H1 (cell line): Measurements from ENCODE around the gene CEL. TPM values are rescaled to one million over a fixed set of nuclear protein-coding genes. Genes with fewer than 3 reads are reported as not detected.

ENCODE experiments used
- CTCF ChIA-PET: fragments of 300-600 bp; sonication (Branson Sonifier 250); formaldehyde crosslinking; loops from one replicate; lab custom pipeline; 2021; ENCODE audit not compliant: partially characterized antibody; lab: Charles Lee
- POLR2A ChIA-PET: fragments of 300-600 bp; sonication (Branson Sonifier 250); formaldehyde crosslinking; loops from one replicate; lab custom pipeline; 2021; ENCODE audit warnings: inconsistent platforms; ENCODE audit not compliant: partially characterized antibody; lab: Charles Lee
- DNase-seq, 2 experiments: peaks; one replicate each; pipeline versions ENCODE4 v3.0.0 to v3.0.0-alpha.2; 2010 to 2022; ENCODE audit warnings: low spot score in 2 of 2, low read depth in 1 of 2, mixed read lengths in 1 of 2
- FAIRE-seq: peaks from 2 replicates; lab custom pipeline; 2011; peaks lifted over from hg19 to GRCh38; lab: Jason Lieb, UNC
- H2AFZ ChIP-seq: 2 replicates; pipeline ENCODE4 v1.8.1; 2012; ENCODE audit warnings: low read length, inconsistent platforms
- H2AK5ac ChIP-seq: 2 replicates; pipeline ENCODE4 v1.6.1; 2013; ENCODE audit warnings: low read depth, low read length
- H2BK120ac ChIP-seq: replicated peaks from 2 replicates; pipeline ENCODE3; 2013; ENCODE audit warnings: low read depth, low read length, inconsistent platforms
- H2BK12ac ChIP-seq: 2 replicates; pipeline ENCODE4 v1.6.1; 2013; ENCODE audit warnings: low read depth, low read length
- H2BK15ac ChIP-seq: 2 replicates; pipeline ENCODE4 v1.6.1; 2013; ENCODE audit warnings: low read length
- H2BK20ac ChIP-seq: 2 replicates; pipeline ENCODE4 v1.6.1; 2013; ENCODE audit warnings: low read length
- H2BK5ac ChIP-seq: 2 replicates; pipeline ENCODE4 v1.6.1; 2013; ENCODE audit warnings: low read depth, low read length
- H3K14ac ChIP-seq: 2 replicates; pipeline ENCODE4 v1.6.1; 2013; ENCODE audit warnings: inconsistent platforms; ENCODE audit not compliant: insufficient read length
- H3K18ac ChIP-seq: 2 replicates; pipeline ENCODE4 v1.6.1; 2013; ENCODE audit warnings: low read length; ENCODE audit errors: extremely low read depth
- H3K23ac ChIP-seq: 2 replicates; pipeline ENCODE4 v1.6.1; 2013; ENCODE audit warnings: inconsistent platforms; ENCODE audit not compliant: insufficient read length
- H3K23me2 ChIP-seq: 2 replicates; pipeline ENCODE4 v1.6.1; 2013; ENCODE audit warnings: low read depth, low read length
- H3K27ac ChIP-seq: 2 replicates; pipeline ENCODE4 v1.6.1; 2011; ENCODE audit warnings: low read depth, low read length, inconsistent platforms
- H3K27me3 ChIP-seq, 4 experiments: replicated peaks in 1 of 4; 1 replicate in 1 of 4; 2 replicates in 3 of 4; pipeline versions ENCODE4 v1.6.1 to v1.8.1; 2011 to 2013; ENCODE audit warnings: low read length in 3 of 4, mild to moderate bottlenecking in 3 of 4, inconsistent platforms in 2 of 4, mixed read lengths in 2 of 4, moderate library complexity in 1 of 4; ENCODE audit not compliant: control insufficient read depth in 3 of 4, insufficient read depth in 3 of 4; ENCODE audit errors: extremely low read depth in 1 of 4
- H3K36me3 ChIP-seq, 4 experiments: 2 replicates each; pipeline versions ENCODE4 v1.6.1 to v1.8.1; 2011 to 2013; ENCODE audit warnings: mild to moderate bottlenecking in 4 of 4, low read length in 3 of 4, moderate library complexity in 2 of 4, control low read depth in 1 of 4, inconsistent platforms in 1 of 4; ENCODE audit not compliant: insufficient read depth in 4 of 4, control insufficient read depth in 2 of 4
- H3K4ac ChIP-seq: replicated peaks from 2 replicates; pipeline ENCODE3; 2013; ENCODE audit warnings: low read length, low read depth, mixed read lengths, inconsistent platforms; ENCODE audit not compliant: insufficient read length
- H3K4me1 ChIP-seq, 4 experiments: replicated peaks in 1 of 4; 1 replicate in 1 of 4; 2 replicates in 3 of 4; pipeline versions ENCODE4 v1.6.1 to v1.8.1; 2011 to 2013; ENCODE audit warnings: low read length in 3 of 4, inconsistent platforms in 2 of 4, mixed read lengths in 1 of 4; ENCODE audit not compliant: insufficient read depth in 4 of 4, control insufficient read depth in 3 of 4
- H3K4me2 ChIP-seq, 2 experiments: 2 replicates each; pipeline versions ENCODE4 v1.6.1 to v1.8.1; 2011 to 2013; ENCODE audit warnings: low read depth in 2 of 2, low read length in 2 of 2, control low read depth in 1 of 2, inconsistent platforms in 1 of 2, mild to moderate bottlenecking in 1 of 2; ENCODE audit not compliant: insufficient read depth in 1 of 2
- H3K4me3 ChIP-seq, 4 experiments: fragments of 200-600, 300-600 bp in 1 of 4; sonication (generic), shearing (Covaris generic), sonication (Bioruptor Twin) in 1 of 4; 2 replicates each; pipeline versions ENCODE4 v1.5.1 to v1.8.1; 2011 to 2016; ENCODE audit warnings: low read length in 4 of 4, low read depth in 3 of 4, control low read depth in 2 of 4, inconsistent platforms in 2 of 4, mild to moderate bottlenecking in 2 of 4, mixed read lengths in 1 of 4, moderate library complexity in 1 of 4; ENCODE audit not compliant: insufficient read depth in 2 of 4; ENCODE audit errors: extremely low read depth in 1 of 4
- H3K56ac ChIP-seq: replicated peaks from 2 replicates; pipeline ENCODE3; 2013; ENCODE audit warnings: low read depth, mild to moderate bottlenecking, mixed read lengths, low read length, inconsistent platforms; ENCODE audit not compliant: insufficient read length
- H3K79me1 ChIP-seq: 2 replicates; pipeline ENCODE4 v1.6.1; 2013; ENCODE audit warnings: low read depth, low read length, control low read depth
- H3K79me2 ChIP-seq, 2 experiments: 2 replicates each; pipeline versions ENCODE4 v1.6.1 to v1.8.1; 2012 to 2013; ENCODE audit warnings: low read length in 2 of 2, mild to moderate bottlenecking in 2 of 2, inconsistent platforms in 1 of 2; ENCODE audit not compliant: insufficient read depth in 2 of 2, control insufficient read depth in 1 of 2
- H3K9ac ChIP-seq, 4 experiments: replicated peaks in 1 of 4; 1 replicate in 1 of 4; 2 replicates in 3 of 4; pipeline versions ENCODE4 v1.6.1 to v1.8.1; 2011 to 2013; ENCODE audit warnings: low read depth in 3 of 4, low read length in 3 of 4, control low read depth in 2 of 4, mild to moderate bottlenecking in 2 of 4, moderate library complexity in 2 of 4, inconsistent platforms in 1 of 4; ENCODE audit errors: extremely low read depth in 1 of 4
- H3K9me3 ChIP-seq, 2 experiments: 2 replicates each; pipeline versions ENCODE4 v1.6.1 to v1.8.1; 2012 to 2013; ENCODE audit warnings: mild to moderate bottlenecking in 2 of 2, moderate library complexity in 2 of 2, control low read depth in 1 of 2, inconsistent platforms in 1 of 2, low read depth in 1 of 2, low read length in 1 of 2, mixed read lengths in 1 of 2; ENCODE audit not compliant: insufficient read depth in 2 of 2
- H4K20me1 ChIP-seq, 2 experiments: replicated peaks in 1 of 2; 2 replicates each; pipeline versions ENCODE3 to v1.8.1; 2011 to 2013; ENCODE audit warnings: inconsistent platforms in 2 of 2, low read length in 2 of 2, mild to moderate bottlenecking in 1 of 2; ENCODE audit not compliant: insufficient read depth in 2 of 2, control insufficient read depth in 1 of 2
- H4K5ac ChIP-seq: 2 replicates; pipeline ENCODE4 v1.6.1; 2013; ENCODE audit warnings: low read length, low read depth, mixed read lengths, inconsistent platforms; ENCODE audit not compliant: insufficient read length
- H4K8ac ChIP-seq: 2 replicates; pipeline ENCODE4 v1.8.0; 2013; ENCODE audit warnings: mild to moderate bottlenecking, moderate library complexity, low read length, inconsistent platforms; ENCODE audit not compliant: insufficient read depth; ENCODE audit errors: extremely low read depth
- H4K91ac ChIP-seq: replicated peaks from 2 replicates; pipeline ENCODE3; 2013; ENCODE audit warnings: low read length, mixed read lengths, inconsistent platforms; ENCODE audit not compliant: insufficient read length
- WGBS, 2 experiments: shearing (Covaris generic) in 1 of 2; methylation state at CpG; one replicate each; pipeline versions ENCODE4 v1.1.6 to v1.1.7; 2013 to 2015; ENCODE audit warnings: low lambda C conversion rate in 2 of 2, mixed read lengths in 2 of 2, inconsistent platforms in 1 of 2, low coverage in 1 of 2, missing lambda C conversion rate in 1 of 2; ENCODE audit not compliant: insufficient replicate concordance in 2 of 2, insufficient coverage in 1 of 2, insufficient read length in 1 of 2; ENCODE audit errors: extremely low coverage in 1 of 2, missing lambda C conversion rate in 1 of 2; 5-methylcytosine and 5-hydroxymethylcytosine counted together
- polyA plus RNA-seq, 7 experiments: library from polyadenylated mRNA; depleted of rRNA in 3 of 7; stranded (reverse) in 5 of 7; unstranded in 2 of 7; fragments of >200 nt in 5 of 7; fragments of 200-250 nt in 2 of 7; gene quantifications; 1 replicate in 5 of 7; 2 replicates in 1 of 7; 4 replicates in 1 of 7; pipeline versions ENCODE4 v1.2.1 to v1.2.3, GENCODE V29; 2011 to 2013; ENCODE audit warnings: missing spikeins in 2 of 7, mixed read lengths in 2 of 7
- total RNA-seq: library from RNA; stranded (reverse); fragmentation: NEBNext Ultra II Directional; extraction: Animal tissue kit (Norgen Biotek cat#: 25700); gene quantifications from 2 replicates; pipeline ENCODE4 v1.2.1, GENCODE V29; 2021

CEL gene
- total and polyA plus RNA-seq, 2 of the 8 experiments (the other 6 are each of a cell fraction or from before 2014, with no cell fraction given): 1.8 to 3.4 TPM

DNA sequence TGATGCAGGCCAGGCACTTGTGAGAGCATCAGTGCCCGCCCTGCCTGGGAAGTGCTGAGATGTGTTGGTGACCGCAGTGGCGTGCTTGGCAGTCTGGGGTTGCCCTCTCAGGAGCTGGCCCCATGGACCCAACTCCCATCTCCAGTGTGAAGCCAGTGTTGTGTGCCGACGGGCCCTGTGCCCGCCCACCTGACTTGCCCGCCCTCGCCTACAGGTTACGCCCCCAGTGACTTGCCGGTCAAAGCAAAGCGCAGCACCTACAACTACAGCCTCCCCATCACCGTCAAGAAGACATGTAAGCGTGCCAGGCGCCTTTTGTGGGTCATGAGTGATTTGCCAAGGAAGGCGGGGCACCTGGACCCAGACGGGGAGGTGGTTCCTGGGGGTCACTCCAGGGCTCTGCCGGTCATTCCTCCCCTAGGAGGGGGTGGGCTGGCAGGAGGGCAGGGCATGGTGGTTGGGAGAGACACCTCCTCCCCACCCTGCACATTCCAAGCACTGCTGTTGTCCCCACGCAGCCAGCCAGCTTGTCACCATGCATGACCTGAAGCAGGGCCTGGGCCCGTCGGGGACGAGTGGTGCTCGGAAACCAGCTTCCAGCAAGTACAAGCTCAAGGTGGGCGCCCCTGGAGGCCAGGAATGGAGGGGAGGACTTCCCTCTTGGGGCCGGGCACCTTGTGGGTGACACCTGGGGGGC is 7.4 kb upstream of the CEL start:
- Histone ChIP-seq H3K56ac (no peak overlapping the region), H2AFZ (no peak overlapping the region), H3K4me1 (peaks cover 0 to 7% (median 1%) of the 10 kb centered on the region in 4 experiments; a peak in 3 of 7 replicates), H2BK20ac (no peak overlapping the region), H3K79me1 (peaks cover 4% of the 10 kb centered on the region; the same call in 1 of the 2 replicates), H3K23me2 (no peaks in the 10 kb centered on the region), H2AK5ac (no peak overlapping the region), H3K27me3 (no peaks in the 10 kb centered on the region), H3K4me3 (no peak overlapping the region), H3K9me3 (no peaks in the 10 kb centered on the region), H3K23ac (no peak overlapping the region), H3K79me2 (no peaks in the 10 kb centered on the region), H4K8ac (no peak overlapping the region), H4K91ac (no peak overlapping the region), H4K20me1 (peaks cover 0 to 14% of the 10 kb centered on the region in 2 experiments), H2BK15ac (no peak overlapping the region), H3K27ac (no peak overlapping the region), H4K5ac (no peak overlapping the region), H2BK12ac (no peak overlapping the region), H3K36me3 (peaks cover 15 to 57% (median 41%) of the 10 kb centered on the region in 4 experiments; a peak in 7 of 8 replicates), H3K18ac (no peak overlapping the region), H2BK5ac (no peak overlapping the region), H3K14ac (no peak overlapping the region), H3K4me2 (no peak overlapping the region), H3K9ac (no peak overlapping the region), H3K4ac (no peak overlapping the region), H2BK120ac (no peak overlapping the region)
- no peak for FAIRE-seq
- no peak for DNase-seq
- WGBS, 2 experiments: 92% methylated on average over 19 of the region's 24 CpGs; no CpG with 5 or more reads in 1 of the 2 experiments
- ChIA-PET CTCF (interaction anchor here (0.9 to 1.7 kb wide), 5 partner anchors 10 to 93 kb away, joined by 3 to 8 read pairs (median 3); no protein-coding TSS in a partner anchor), POLR2A (no interaction called here)
